Measurements from ENCODE around the gene TCF12.
"Not testable (repeated sequence)": the region's sequence is repeated elsewhere in the genome, so short reads cannot be mapped to it uniquely, and the experiment has no call there.

The TCF12 gene

GRCh38 chr15:57097919-57098543 is 179.6 kb downstream of the TCF12 start:
- not testable (repeated sequence) for DNase-seq

- DNase-seq, result no peak
These were observed 180.5 kb downstream of the TCF12 start for GRCh38 chr15:57098896-57099295.

- DNase-seq, result no peak
These were observed 181.7 kb downstream of the TCF12 start for GRCh38 chr15:57100136-57100539.

- no peak for DNase-seq
These were observed 184.4 kb downstream of the TCF12 start for GRCh38 chr15:57102858-57103257.

- no peak for DNase-seq
These were observed 189.9 kb downstream of the TCF12 start for GRCh38 chr15:57108296-57108695.

- no peak for DNase-seq
These were observed 190.6 kb downstream of the TCF12 start for GRCh38 chr15:57109005-57109404.

GRCh38 chr15:57111002-57111401 is 192.6 kb downstream of the TCF12 start:
- DNase-seq, result no peak

- DNase-seq, result no peak
These were observed 193.7 kb downstream of the TCF12 start for GRCh38 chr15:57112178-57112577.

- DNase-seq, result no peak
These were observed 195.6 kb downstream of the TCF12 start for GRCh38 chr15:57114070-57114469.

- DNase-seq, result no peak
These were observed 199.8 kb downstream of the TCF12 start for GRCh38 chr15:57118013-57118799.

GRCh38 chr15:57122080-57122840 is 203.8 kb downstream of the TCF12 start:
- no peak for DNase-seq

GRCh38 chr15:57124036-57124435 is 205.6 kb downstream of the TCF12 start:
- DNase-seq, result no peak

GRCh38 chr15:57129064-57129463 is 210.6 kb downstream of the TCF12 start:
- DNase-seq, result no peak

- no peak for DNase-seq
These were observed 212.5 kb downstream of the TCF12 start for GRCh38 chr15:57130956-57131355.

- peak; percentile 58 for DNase-seq
These were observed 214.9 kb downstream of the TCF12 start for GRCh38 chr15:57133127-57133968.

- no peak for DNase-seq
These were observed 215.7 kb downstream of the TCF12 start for GRCh38 chr15:57134071-57134605.

GRCh38 chr15:57134851-57135250 is 216.4 kb downstream of the TCF12 start:
- DNase-seq, result no peak

- DNase-seq, result no peak
These were observed 217.4 kb downstream of the TCF12 start for GRCh38 chr15:57135800-57136199.

GRCh38 chr15:57138349-57138788 is 219.9 kb downstream of the TCF12 start:
- peak; percentile 9 for DNase-seq

- DNase-seq, result no peak
These were observed 225.2 kb downstream of the TCF12 start for GRCh38 chr15:57143511-57144078.

- no peak for DNase-seq
These were observed 226.0 kb downstream of the TCF12 start for GRCh38 chr15:57144448-57144847.

All from DMS 273 treated with DMSO at 0.1 percent for 48 hours (cell line).